ENCODE data around the gene ELAVL1. TPM values are rescaled to one million over a fixed set of nuclear protein-coding genes. Genes with fewer than 3 reads are reported as not detected.

ELAVL1 gene
- polyA plus RNA-seq, 3 donors from 2014 or later = 48.9 to 62.0 (median 54.1) TPM

DNA sequence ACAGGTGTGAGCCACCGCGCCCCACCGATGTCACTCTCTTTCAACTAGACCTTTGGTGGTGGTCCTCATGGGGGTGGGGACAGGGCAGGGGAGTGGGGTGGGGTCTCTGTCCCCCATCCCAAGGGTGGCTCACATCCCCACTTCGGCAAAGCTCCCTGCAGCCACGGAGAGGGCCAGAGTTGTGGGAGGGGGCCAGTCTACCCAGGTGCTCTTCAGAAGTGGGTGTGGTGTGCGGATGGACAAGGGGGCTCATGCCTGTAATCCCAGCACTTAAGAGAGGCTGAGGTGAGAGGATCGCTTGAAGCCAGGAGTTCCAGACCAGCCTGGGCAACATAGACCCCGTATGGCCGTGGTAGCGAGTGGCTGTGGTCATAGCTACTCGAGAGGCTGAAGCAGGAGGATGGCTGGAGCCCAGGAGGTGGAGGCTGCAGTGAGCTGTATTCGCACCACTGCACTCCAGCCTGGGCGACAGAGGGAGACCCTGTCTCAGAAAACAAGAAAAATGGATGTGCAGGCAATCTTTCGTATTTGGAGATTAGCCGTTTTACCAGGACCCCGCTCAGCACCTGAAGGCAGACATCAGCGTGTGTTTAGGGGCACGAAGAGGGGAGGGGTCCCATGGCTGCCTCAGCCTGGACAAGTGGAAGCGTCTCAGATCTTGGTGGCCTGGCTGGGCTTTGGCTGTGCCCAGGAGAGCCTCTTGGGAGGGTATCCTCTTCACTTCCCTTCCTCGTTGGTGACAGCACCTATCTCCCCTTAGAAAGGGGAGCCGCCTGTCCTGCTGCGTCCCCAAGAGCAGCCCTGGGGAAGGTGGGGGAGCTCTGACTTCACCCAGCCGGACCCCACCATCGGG, 90.0 kb downstream of the ELAVL1 start:
- H3K36me3 Mint-ChIP-seq = peaks cover 0 to 10% (median 8%) of the 10 kb centered on the region in 3 donors
- H3K4me1 Mint-ChIP-seq = peaks cover 20 to 21% of the 10 kb centered on the region in 2 donors
- no peak for DNase-seq
- H3K4me3 Mint-ChIP-seq = peak overlapping the region; percentile 53 to 68 (median 59)
- peaks cover 0 to 5% (median 0%) of the 10 kb centered on the region in 6 donors for H3K9me3 Mint-ChIP-seq
- H3K27ac Mint-ChIP-seq = peak overlapping the region in 3 of 6 donors; percentile 11 to 61 (median 46)
- peaks cover 34 to 43% (median 40%) of the 10 kb centered on the region in 3 donors for H3K27me3 Mint-ChIP-seq (ENCODE audit: low read depth in 3 of 3)

DNA sequence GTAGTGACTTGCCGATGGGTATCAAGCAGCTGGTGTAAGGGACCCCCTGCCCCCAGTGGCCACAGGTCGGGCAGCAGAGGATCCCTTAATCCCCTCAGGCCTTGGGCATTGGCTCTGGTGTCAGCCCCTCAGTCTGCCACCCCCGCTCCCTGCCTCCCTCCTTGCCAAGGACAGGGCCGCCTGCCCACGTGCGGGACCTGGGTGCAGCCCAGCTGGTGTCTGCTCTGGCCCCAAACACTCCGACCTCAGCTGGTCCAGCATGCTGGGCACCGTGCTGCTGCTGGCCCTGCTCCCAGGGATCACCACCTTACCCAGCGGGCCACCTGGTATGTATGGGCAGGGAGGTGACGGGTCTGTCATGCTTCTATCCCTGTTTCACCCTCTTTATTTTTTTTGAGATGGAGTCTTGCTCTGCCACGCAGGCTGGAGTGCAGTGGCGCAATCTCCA, 90.8 kb downstream of the ELAVL1 start, which contains the start of gene TGFBR3L:
TSS of gene TGFBR3L (plus strand) at position 233 of the 448 bp plus-strand sequence.
- peak within 1 kb of the TSS in 3 of 6 donors; percentile 46 to 61 (median 50) for H3K27ac Mint-ChIP-seq
- peaks cover 15% of the 10 kb centered on the region in 2 donors for H3K4me1 Mint-ChIP-seq
- peaks cover 0 to 5% (median 0%) of the 10 kb centered on the region in 6 donors for H3K9me3 Mint-ChIP-seq
- H3K4me3 Mint-ChIP-seq = peak within 1 kb of the TSS; percentile 53 to 68 (median 59)
- H3K27me3 Mint-ChIP-seq (ENCODE audit: low read depth in 3 of 3) = peaks cover 30 to 37% (median 34%) of the 10 kb centered on the region in 3 donors
- peaks cover 0 to 10% (median 8%) of the 10 kb centered on the region in 3 donors for H3K36me3 Mint-ChIP-seq
- no peak for DNase-seq

DNA sequence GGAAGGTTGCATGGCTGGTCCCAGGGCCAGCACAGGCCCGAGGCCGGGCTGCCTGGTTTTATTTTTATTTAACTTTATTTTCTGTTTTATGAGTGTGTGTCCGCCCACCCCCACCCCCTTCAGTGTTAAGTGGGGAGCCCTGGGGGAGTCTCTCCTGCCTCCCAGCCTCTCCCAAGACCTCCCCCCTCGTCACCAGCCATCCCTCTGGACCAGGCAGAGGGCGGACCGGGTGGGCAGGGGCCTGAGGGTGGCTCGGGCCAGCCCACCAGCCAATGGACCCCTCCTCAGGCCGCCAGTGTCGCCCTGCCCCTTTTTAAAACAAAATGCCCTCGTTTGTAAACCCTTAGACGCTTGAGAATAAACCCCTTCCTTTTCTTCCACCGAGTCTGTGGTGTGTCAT, 91.3 kb downstream of the ELAVL1 start:
- H3K36me3 Mint-ChIP-seq = peaks cover 0 to 10% (median 8%) of the 10 kb centered on the region in 3 donors
- peak overlapping the region in 1 of 6 donors; percentile 50 for H3K27ac Mint-ChIP-seq
- peaks cover 13 to 15% of the 10 kb centered on the region in 2 donors for H3K4me1 Mint-ChIP-seq
- peaks cover 29 to 34% (median 30%) of the 10 kb centered on the region in 3 donors for H3K27me3 Mint-ChIP-seq (ENCODE audit: low read depth in 3 of 3)
- peaks cover 0 to 5% (median 0%) of the 10 kb centered on the region in 6 donors for H3K9me3 Mint-ChIP-seq
- no peak for DNase-seq
- peak overlapping the region in 1 of 5 donors; percentile 7 for H3K4me3 Mint-ChIP-seq

DNA sequence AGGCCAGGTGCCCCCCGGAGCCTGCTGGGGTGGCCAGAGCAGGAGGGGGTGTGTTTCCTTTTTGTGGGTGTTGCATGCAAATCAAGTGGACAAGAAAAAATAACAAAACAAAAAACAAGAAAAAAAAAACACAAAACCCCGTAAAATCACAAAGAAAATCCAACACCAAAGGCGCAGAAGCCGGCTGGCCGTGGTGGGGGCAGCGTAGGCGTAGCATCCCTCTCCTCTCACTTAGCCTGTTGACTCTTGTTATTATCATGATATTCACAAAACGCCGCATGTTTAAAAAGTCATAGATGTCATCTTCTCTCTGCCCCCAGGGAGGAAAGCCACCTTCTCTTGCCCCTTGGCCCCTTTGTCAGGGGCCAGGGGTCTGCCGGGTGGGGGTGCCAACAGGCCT, 91.8 kb downstream of the ELAVL1 start:
- peaks cover 26 to 31% (median 31%) of the 10 kb centered on the region in 3 donors for H3K27me3 Mint-ChIP-seq (ENCODE audit: low read depth in 3 of 3)
- no peak overlapping the region for H3K4me3 Mint-ChIP-seq
- DNase-seq = no peak
- H3K9me3 Mint-ChIP-seq = peaks cover 0 to 5% (median 0%) of the 10 kb centered on the region in 6 donors
- H3K36me3 Mint-ChIP-seq = peaks cover 0 to 10% (median 8%) of the 10 kb centered on the region in 3 donors
- peaks cover 13 to 15% of the 10 kb centered on the region in 2 donors for H3K4me1 Mint-ChIP-seq
- H3K27ac Mint-ChIP-seq = no peak overlapping the region

DNA sequence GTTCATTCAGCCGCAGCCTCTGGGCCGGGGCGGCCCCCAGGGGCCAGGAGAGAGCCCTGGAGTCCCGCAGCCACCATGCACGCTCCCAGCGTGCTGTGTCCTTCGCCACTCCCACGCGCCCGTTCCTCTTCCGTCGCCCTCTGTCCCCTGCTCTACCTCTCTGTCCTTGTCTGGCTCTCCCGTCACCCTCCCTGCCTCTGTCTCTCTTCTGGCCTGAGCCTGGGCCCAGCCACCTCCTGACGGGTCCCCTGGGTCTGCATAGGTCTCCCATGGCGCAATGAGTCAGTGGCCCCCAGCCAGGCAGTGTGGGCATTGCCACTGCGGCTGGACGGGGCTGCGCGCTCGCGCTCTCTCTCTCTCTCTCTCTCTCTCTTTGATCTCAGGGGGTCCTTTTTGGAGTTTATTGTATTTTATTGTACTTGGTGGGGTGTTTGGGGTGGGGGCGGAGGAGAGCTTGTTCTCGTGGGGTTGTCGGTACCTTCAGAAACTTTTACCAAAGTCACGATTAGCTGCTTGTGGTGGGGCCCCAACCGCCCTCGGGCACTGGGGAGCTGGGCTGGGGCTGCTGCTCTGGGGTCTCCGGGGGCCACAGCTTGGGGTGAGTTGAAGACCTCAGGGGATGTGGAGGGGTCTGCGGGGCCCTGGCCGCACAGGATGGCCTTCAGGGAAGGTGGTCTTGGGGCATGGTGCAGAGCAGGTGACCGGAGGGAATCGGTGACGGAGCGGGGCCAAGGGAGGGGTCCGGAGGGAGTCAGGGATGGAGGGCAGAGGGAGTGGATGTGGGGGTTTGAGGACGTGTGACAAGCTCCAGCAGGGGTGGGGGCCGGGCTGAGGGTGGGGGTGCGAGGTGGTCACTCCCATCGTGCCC, 92.5 kb downstream of the ELAVL1 start:
- Mint-ChIP-seq H3K27me3 (ENCODE audit: low read depth in 3 of 3) (peaks cover 20 to 30% (median 26%) of the 10 kb centered on the region in 3 donors), H3K4me1 (peaks cover 13% of the 10 kb centered on the region in 2 donors), H3K4me3 (no peak overlapping the region), H3K27ac (peak overlapping the region in 1 of 6 donors; percentile 71), H3K9me3 (peaks cover 0 to 5% (median 0%) of the 10 kb centered on the region in 6 donors), H3K36me3 (peaks cover 0 to 10% (median 8%) of the 10 kb centered on the region in 3 donors)
- DNase-seq = peak in 1 of 3 donors; percentile 0

DNA sequence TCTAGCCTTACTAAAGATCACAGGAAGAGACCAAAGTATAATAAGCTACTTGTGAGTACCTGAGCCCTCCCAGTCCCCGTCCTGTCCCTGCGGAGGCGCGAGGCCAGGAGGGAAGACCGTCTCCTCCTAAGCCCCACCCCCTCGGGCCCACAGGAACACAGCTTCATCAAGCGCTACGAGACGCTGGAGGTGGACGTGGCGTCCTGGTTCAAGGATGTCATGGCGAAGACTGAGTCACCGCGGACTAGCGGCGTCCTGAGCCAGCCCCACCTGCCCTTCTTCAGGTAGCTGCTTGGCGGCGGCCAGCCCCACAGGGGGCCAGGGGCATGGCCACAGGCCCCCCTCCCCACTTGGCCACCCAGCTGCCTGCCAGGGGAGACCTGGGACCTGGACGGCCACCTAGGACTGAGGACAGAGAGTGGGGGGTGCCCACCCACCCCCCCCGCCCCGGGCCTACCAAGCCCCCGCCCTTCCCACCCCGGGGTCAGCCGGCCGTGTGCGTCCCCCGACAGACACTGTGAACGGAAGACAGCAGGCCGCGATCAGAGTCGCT, 93.2 kb downstream of the ELAVL1 start:
- no peak for DNase-seq
- Mint-ChIP-seq H3K27ac (no peak overlapping the region), H3K4me3 (no peak overlapping the region), H3K4me1 (peaks cover 13% of the 10 kb centered on the region in 2 donors), H3K36me3 (peaks cover 0 to 10% (median 10%) of the 10 kb centered on the region in 3 donors), H3K9me3 (peaks cover 0 to 5% (median 0%) of the 10 kb centered on the region in 6 donors), H3K27me3 (ENCODE audit: low read depth in 3 of 3) (peaks cover 18 to 30% (median 24%) of the 10 kb centered on the region in 3 donors)

DNA sequence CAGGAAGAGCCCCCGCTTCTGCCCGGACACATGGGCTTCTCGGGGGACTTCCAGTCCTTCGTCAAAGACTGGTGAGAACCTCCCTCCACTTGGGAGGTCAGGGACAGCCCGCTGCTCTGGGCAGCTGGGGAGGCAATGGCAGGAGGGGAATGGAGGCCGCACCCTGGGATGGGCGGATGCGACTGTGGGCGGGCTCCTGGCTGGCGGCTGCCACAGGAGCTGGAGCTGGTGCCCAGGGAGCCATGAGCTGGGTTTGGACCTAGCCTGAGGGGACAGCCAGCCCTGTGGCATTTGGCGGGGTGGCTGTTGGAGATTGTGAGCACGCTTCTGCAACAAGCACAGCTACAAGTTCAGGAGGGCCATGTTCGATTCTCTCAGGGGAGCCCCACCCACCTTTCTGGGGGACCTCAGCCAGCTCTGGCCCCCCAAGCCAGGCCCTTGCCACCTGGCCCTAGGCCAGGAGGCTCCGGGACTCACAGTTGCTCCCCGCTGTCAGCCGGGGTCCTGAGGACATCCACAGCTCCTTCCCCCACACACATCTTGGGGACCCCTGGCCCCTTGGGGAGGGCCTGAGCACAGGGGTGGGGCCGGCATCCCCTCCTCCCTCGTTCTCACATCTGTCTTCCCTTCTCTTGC, 93.8 kb downstream of the ELAVL1 start:
- peaks cover 0 to 3% (median 0%) of the 10 kb centered on the region in 6 donors for H3K9me3 Mint-ChIP-seq
- DNase-seq = peak in 1 of 3 donors; percentile 0
- H3K36me3 Mint-ChIP-seq = peaks cover 0 to 11% (median 10%) of the 10 kb centered on the region in 3 donors
- H3K4me1 Mint-ChIP-seq = peaks cover 7 to 13% of the 10 kb centered on the region in 2 donors
- no peak overlapping the region for H3K27ac Mint-ChIP-seq
- H3K4me3 Mint-ChIP-seq = no peak overlapping the region
- peaks cover 14 to 30% (median 20%) of the 10 kb centered on the region in 3 donors for H3K27me3 Mint-ChIP-seq (ENCODE audit: low read depth in 3 of 3)

DNA sequence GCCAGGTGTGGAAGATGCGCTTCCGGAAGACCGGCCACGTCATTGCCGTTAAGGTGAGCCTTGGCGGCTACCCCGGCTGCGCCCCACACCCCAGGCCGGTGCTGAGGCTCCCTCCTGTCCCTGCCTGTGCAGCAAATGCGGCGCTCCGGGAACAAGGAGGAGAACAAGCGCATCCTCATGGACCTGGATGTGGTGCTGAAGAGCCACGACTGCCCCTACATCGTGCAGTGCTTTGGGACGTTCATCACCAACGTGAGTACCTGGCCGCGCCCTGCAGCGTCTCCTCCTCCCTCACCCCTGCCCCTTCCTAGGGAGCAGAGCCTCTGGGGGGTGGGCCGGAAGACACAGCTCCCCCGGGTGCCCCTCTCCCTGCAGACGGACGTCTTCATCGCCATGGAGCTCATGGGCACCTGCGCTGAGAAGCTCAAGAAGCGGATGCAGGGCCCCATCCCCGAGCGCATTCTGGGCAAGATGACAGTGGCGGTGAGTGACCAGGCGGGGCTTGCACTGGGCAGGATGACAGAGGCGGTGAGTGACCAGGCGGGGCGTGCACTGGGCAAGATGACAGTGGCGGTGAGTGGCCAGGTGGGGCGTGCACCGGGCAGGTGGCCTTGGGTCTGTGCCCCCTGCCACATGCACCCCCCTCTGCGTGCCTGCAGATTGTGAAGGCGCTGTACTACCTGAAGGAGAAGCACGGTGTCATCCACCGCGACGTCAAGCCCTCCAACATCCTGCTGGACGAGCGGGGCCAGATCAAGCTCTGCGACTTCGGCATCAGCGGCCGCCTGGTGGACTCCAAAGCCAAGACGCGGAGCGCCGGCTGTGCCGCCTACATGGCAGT, 94.9 kb downstream of the ELAVL1 start:
- no peak for DNase-seq
- Mint-ChIP-seq H3K36me3 (peaks cover 0 to 11% (median 10%) of the 10 kb centered on the region in 3 donors), H3K4me3 (no peak overlapping the region), H3K27ac (peak overlapping the region in 1 of 6 donors; percentile 35), H3K4me1 (peaks cover 8 to 11% of the 10 kb centered on the region in 2 donors), H3K27me3 (ENCODE audit: low read depth in 3 of 3) (peaks cover 11 to 29% (median 18%) of the 10 kb centered on the region in 3 donors), H3K9me3 (peaks cover 0 to 3% (median 0%) of the 10 kb centered on the region in 6 donors)

DNA sequence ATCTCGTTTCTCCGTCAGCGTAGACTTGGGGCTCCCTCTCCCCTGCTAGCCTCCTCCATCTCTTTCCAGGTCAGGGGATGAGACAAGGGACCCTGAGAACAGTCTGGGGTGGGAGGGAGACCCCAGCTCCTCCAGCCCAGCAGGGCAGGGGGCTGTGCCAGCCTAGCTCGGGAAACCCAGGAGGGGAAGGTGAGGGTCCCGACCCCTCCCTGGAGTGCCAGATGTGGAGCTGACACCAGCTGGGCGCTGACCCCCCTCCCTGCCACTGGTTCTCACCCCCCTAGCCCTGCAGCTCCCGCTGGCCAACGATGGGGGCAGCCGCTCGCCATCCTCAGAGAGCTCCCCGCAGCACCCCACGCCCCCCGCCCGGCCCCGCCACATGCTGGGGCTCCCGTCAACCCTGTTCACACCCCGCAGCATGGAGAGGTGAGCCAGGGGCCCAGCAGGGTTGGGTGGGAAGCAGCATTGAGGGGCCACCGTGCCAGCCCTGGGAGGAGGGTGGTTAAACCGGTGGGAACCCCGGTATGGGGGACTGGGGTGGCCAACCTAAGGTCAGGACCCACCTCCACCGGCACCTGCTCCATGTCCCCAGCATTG, 95.9 kb downstream of the ELAVL1 start:
- Mint-ChIP-seq H3K4me1 (peaks cover 16% of the 10 kb centered on the region in 2 donors), H3K27ac (no peak overlapping the region), H3K36me3 (peaks cover 0 to 11% (median 10%) of the 10 kb centered on the region in 3 donors), H3K9me3 (peaks cover 0 to 3% (median 0%) of the 10 kb centered on the region in 6 donors), H3K27me3 (ENCODE audit: low read depth in 3 of 3) (peaks cover 11 to 27% (median 15%) of the 10 kb centered on the region in 3 donors), H3K4me3 (no peak overlapping the region)
- DNase-seq = no peak

DNA sequence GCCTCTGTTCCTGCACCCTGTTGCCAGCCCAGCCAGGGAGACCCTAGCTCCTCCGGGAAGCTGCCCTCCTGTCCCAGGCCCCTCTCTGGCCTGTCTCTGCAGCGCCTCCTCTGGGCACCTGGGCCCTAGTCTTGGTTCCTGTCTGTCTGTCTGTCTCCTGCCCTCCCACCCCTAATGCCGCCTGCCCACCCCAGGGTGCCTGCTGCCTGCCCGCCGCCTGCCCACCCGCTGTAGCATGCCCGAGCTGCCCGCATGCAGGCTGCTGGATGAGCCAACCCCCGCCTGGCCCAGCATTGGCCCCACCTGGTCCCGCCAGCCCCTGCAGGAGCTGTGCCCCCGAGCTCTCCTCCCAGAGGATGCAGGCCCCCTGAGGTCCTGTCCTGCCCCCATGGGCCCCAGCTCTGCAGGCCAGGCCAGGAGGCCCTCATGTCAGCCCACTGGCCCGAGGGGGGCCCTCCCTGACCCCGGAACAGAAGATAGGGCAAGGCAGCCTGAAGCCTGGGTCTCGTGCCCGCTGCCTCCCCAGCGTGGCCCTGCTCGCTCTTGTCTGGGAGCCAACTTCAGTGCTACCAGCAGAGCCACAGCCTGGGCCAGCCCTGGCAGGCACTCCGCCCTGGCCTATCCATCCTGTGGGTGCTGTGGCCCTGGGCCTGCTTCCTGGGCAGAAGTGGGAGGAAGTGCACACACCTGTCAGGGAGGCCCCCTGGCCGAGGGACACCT, 96.5 kb downstream of the ELAVL1 start:
- peaks cover 0 to 11% (median 10%) of the 10 kb centered on the region in 3 donors for H3K36me3 Mint-ChIP-seq
- H3K4me3 Mint-ChIP-seq = no peak overlapping the region
- H3K9me3 Mint-ChIP-seq = peaks cover 0 to 3% (median 0%) of the 10 kb centered on the region in 6 donors
- H3K27ac Mint-ChIP-seq = no peak overlapping the region
- peak in 1 of 3 donors; percentile 1 for DNase-seq
- H3K27me3 Mint-ChIP-seq (ENCODE audit: low read depth in 3 of 3) = peaks cover 16 to 28% (median 18%) of the 10 kb centered on the region in 3 donors
- peaks cover 18 to 20% of the 10 kb centered on the region in 2 donors for H3K4me1 Mint-ChIP-seq
